ENCODE measurements around the gene GOLGA7B. TPM values are rescaled to one million over a fixed set of nuclear protein-coding genes. Genes with fewer than 3 reads are reported as not detected.
A peak's percentile ranks its signal among the peaks of the same experiment; 100 is the strongest.

The GOLGA7B gene
- total RNA-seq, 1 donor from 2014 or later, result 3.3 TPM

DNA sequence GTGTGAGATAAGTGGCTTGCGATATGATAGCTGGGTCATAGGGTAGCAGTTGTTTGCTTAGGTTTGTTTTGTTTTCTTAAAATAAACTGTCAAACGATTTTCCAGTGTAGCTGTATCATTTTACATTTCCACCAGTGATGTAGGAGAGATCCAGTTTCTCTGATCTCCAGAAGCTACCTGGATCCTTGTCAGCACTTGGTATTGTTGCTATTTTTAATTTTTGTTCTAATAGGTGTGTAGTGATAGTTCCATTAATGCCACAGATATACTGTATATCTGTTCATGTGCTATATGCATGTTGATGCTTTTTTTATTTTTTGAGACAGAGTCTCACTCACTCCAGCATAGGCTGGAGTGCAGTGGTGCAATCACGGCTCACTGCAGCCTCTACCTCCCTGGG, 44.4 kb downstream of the GOLGA7B start:
- DNase-seq (ENCODE audit: low spot score), result no peak

- no peak for DNase-seq (ENCODE audit: low spot score)
These were observed 45.4 kb downstream of the GOLGA7B start for GRCh38 chr10:97895084-97895483.

- DNase-seq (ENCODE audit: low spot score), result no peak
These were observed 46.3 kb downstream of the GOLGA7B start for GRCh38 chr10:97895915-97896314.

DNA sequence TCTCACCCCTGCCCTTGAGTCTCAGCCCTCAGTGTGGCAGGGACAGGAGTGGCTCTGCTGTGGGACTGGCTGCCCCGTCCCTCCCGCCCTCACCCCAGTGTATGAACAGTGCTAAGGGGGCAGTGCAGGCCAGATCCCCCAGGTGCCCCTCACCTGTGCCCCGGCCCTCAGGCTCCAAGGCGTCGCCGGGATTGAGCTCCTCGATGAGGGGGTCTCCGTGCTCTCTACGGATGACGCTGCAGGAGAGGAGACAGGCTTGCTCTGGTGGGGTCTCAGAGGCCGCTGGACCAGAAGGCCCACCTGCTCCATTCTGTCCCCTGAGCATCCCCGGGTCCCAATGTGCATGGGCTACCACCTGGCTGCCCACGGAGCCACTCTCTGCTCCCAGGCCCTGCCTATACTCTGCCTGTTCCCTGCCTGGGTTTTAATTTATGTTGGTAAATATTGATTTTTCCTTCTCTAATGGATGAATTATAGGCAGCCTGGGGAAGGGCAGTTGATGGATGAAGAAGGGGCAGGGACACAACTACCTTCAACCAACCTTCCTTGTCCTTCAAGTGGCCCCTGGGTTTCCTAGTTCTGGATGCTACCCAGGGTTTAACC, 47.2 kb downstream of the GOLGA7B start:
- DNase-seq (ENCODE audit: low spot score), result no peak

GRCh38 chr10:97898429-97898828, 48.8 kb downstream of the GOLGA7B start:
- no peak for DNase-seq (ENCODE audit: low spot score)

DNA sequence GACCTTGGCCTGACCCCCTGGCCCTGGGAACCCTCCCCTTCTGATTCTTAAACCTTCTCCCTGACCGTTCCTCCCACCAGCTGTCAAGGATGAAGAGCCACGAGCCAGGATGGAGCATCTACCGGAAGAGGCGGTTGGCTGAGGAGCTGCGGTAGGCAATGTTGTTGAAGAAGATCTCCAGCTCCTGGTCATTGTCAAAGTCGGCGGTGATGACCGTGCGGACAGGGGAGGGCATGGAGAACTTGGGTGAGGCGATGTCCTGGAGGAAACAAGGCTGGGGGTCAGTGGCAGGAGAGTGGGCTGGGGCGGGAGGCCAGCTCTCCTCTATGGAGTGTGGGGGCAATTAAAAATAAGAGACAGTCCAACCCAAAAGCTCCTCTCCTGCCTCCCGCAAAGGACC, 51.7 kb downstream of the GOLGA7B start:
- DNase-seq (ENCODE audit: low spot score), result no peak

GRCh38 chr10:97903128-97904017, 53.7 kb downstream of the GOLGA7B start:
- no peak for DNase-seq (ENCODE audit: low spot score)

DNA sequence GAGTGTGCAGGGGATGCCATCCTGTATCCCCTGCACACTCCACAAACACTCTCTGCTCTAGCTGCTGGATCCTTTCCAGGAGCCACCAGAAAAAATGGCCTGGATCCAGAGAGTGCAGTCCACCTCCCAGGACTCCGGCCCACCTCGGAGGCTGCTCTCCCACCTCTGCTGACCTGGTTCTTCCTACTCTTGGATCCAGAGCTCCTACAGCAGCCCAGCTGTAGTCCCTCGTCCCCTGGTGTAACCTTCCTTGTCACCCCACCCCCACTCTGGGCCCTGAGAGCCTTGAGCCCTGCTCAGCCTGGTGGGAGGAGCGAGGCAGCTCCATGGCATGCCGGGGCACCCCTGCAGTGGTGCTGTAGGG, 54.4 kb downstream of the GOLGA7B start:
- DNase-seq (ENCODE audit: low spot score), result no peak

DNA sequence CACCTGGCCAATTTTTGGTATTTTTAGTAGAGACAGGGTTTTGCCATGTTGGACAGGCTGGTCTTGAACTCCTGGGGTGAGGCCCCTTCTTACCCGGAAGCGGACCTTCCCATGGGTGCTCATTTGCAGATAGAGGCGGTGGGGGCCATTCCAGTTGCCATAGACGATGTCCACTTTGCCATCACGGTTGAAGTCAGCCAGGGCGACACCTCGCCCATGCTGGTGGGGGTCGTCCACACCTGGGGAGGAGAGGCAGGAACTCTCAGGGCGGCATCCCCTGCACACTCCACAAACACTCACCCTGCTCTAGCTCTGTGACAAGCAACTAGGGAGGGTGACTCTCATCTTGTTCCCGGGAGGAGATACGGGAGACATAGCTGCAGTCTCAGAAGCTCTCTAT, 54.9 kb downstream of the GOLGA7B start:
- DNase-seq (ENCODE audit: low spot score), result no peak

GRCh38 chr10:97905276-97905675, 55.6 kb downstream of the GOLGA7B start:
- DNase-seq (ENCODE audit: low spot score), result no peak

DNA sequence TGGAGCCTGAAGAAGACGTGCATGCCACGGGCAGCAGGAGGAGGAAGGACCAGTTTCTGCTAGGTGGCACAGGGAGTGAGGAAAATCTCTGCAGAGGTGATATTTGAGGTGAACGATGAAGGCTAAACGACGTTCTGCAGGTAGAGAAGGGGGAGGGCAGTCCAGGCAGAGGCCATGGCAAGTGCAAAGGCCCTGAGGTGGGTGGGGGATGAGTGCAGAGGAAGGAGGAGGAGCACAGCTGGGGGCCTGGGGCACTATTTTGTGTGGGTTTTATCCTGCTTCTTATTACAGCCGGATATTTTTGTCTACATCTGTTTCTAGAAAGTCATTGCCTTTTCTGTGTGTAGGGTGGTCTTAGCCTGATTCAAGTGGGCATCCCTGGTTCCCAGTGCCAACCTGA, 57.6 kb downstream of the GOLGA7B start:
- DNase-seq (ENCODE audit: low spot score), result no peak

- DNase-seq (ENCODE audit: low spot score), result no peak
These were observed 58.2 kb downstream of the GOLGA7B start for GRCh38 chr10:97907830-97908229.

DNA sequence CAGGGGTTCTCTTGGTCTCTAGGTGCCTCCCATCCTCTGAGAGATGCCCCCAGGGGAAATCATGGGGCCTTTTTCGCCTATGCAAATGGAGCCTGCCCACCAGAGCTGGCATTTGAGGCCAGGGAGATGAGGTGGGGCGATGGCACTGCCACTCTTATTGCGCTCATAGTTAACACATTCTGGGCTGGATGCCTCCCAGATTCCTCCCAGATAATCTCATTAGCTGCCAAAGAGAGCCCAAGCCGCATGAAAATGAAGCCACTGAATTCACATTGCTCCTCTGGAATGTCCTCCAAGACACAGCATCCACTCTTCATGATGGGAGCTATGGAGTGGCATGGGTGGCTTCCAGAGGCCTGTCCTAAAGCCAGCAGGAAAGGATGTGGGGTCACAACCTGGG, 61.0 kb downstream of the GOLGA7B start:
- no peak for DNase-seq (ENCODE audit: low spot score)

- DNase-seq (ENCODE audit: low spot score), result no peak
These were observed 61.6 kb downstream of the GOLGA7B start for GRCh38 chr10:97911217-97911616.

DNA sequence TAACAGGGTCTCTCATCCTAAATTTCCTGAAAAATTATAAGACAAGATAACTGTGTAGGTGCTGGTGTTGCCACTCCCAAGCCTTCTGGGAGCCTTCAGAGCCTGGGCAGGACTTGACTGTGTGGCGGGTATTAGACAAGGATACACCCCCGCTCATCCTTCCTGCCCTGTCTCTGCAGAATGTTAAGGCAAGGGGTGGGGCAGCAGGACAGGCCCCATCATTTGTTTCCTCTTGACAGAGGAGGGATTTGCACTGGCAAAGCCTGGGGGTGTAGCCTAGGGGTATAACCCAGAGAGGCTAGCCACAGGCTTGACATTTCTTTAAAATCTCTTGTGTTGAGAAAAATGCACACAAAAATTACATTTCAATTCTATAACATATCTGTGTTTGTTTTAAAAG, 63.5 kb downstream of the GOLGA7B start:
- no peak for DNase-seq (ENCODE audit: low spot score)

DNA sequence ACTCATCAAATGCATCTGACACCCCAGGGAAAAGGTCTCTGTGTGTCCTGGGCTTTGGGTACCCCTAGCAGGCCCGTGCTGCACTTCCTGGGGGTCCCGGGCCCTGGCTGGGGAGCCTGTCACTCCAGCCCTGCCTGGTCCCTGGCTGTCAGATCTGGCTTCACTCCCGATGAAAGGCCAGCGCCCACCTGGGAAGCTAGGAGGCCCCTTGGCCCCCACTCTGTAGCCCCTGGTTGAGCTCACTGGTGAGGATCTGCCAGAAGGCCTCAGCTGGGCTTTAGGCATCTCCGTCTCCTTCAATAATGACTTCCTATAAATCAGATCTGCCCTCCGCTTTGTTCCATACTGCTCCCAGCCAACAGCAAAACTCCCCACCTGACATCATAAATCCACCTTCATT, 64.0 kb downstream of the GOLGA7B start:
- no peak for DNase-seq (ENCODE audit: low spot score)

- no peak for DNase-seq (ENCODE audit: low spot score)
These were observed 64.7 kb downstream of the GOLGA7B start for GRCh38 chr10:97914171-97914836.

DNA sequence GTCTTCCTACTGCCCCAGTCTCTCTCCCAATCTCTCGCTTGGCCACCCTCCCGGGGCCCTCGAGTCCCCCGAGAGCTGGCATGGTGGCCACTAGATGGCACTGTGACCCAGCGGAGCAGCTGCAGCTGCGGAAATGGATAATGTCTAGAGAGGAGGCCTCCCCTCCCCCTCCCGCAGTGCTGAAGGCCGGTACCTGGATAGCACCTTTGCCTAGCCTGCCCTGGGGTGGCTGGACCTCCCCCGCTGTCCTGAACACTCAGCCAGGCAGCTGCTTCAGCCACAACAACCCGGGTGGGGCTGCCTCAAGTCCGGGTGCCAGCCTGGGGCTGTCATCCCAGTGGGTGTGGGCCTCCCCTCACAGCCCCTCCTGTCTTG, 65.2 kb downstream of the GOLGA7B start:
- peak; percentile 70 for DNase-seq (ENCODE audit: low spot score)

- no peak for DNase-seq (ENCODE audit: low spot score)
These were observed 65.9 kb downstream of the GOLGA7B start for GRCh38 chr10:97915346-97916131.

GRCh38 chr10:97916586-97916985, 66.9 kb downstream of the GOLGA7B start:
- DNase-seq (ENCODE audit: low spot score), result peak; percentile 19

GRCh38 chr10:97919012-97919411, 69.4 kb downstream of the GOLGA7B start:
- no peak for DNase-seq (ENCODE audit: low spot score)

GRCh38 chr10:97920865-97921264, 71.2 kb downstream of the GOLGA7B start:
- DNase-seq (ENCODE audit: low spot score), result no peak
